SK-MEL-5 (cell line): ENCODE results near the gene ADCK2. TPM values are rescaled to one million over a fixed set of nuclear protein-coding genes. Genes with fewer than 3 reads are reported as not detected.
"Not testable (repeated sequence)": the region's sequence is repeated elsewhere in the genome, so short reads cannot be mapped to it uniquely, and the experiment has no call there.

Source experiments
- DNase-seq: peaks from one replicate; pipeline ENCODE4 v3.0.0-alpha.2; 2016; ENCODE audit warnings: low read depth, low spot score
- in situ Hi-C: cut with HindIII; loops from 2 replicates; pipeline ENCODE4 v1.10.0; 2016; ENCODE audit warnings: low sequenced_read_pairs, high pct_unique_total_duplicates, low pct_unique_long_range_greater_than_20kb
- total RNA-seq: library from RNA; depleted of rRNA; stranded (reverse); fragments of >200 nt; shearing (Covaris generic); gene quantifications from 2 replicates; pipeline ENCODE4 v1.2.3, GENCODE V29; 2014

The ADCK2 gene
- total RNA-seq, 1 experiment from 2014 or later, result 30.9 TPM

GRCh38 chr7:140683657-140684056 lies 10.9 kb downstream of the ADCK2 start:
- in situ Hi-C loops, result no loop called here
- DNase-seq, result peak; percentile 62

- no peak for DNase-seq
- in situ Hi-C loops, result no loop called here
Observed at GRCh38 chr7:140684066-140684950, 11.6 kb downstream of the ADCK2 start.

- in situ Hi-C loops, result no loop called here
- DNase-seq, result no peak
Observed at GRCh38 chr7:140685407-140686087, 12.8 kb downstream of the ADCK2 start.

- in situ Hi-C loops, result no loop called here
- no peak for DNase-seq
Observed at GRCh38 chr7:140686921-140687320, 14.2 kb downstream of the ADCK2 start.

- in situ Hi-C loops, result no loop called here
Observed at GRCh38 chr7:140688341-140688740, 15.6 kb downstream of the ADCK2 start.

GRCh38 chr7:140689199-140690152 lies 16.7 kb downstream of the ADCK2 start:
- in situ Hi-C loops, result no loop called here
- no peak for DNase-seq

More at GRCh38 chr7:140688341-140688740, 15.6 kb downstream of the ADCK2 start:
- DNase-seq, result no peak

GRCh38 chr7:140691376-140692045 lies 18.8 kb downstream of the ADCK2 start:
- no peak for DNase-seq
- in situ Hi-C loops, result no loop called here

- in situ Hi-C loops, DNase-seq: not testable (repeated sequence)
Observed at GRCh38 chr7:140693849-140694248, 21.1 kb downstream of the ADCK2 start.

GRCh38 chr7:140694592-140694991 lies 21.8 kb downstream of the ADCK2 start:
- in situ Hi-C loops, result no loop called here
- no peak for DNase-seq

- in situ Hi-C loops, result no loop called here
- no peak for DNase-seq
Observed at GRCh38 chr7:140695381-140695780, 22.6 kb downstream of the ADCK2 start.

- in situ Hi-C loops, result no loop called here
- DNase-seq, result peak; percentile 95
Observed at GRCh38 chr7:140696024-140696679, 23.4 kb downstream of the ADCK2 start.

GRCh38 chr7:140696680-140697446 lies 24.1 kb downstream of the ADCK2 start, which contains the start of gene NDUFB2:
Gene NDUFB2, plus strand, starts transcription at chr7:140696708. Its CDS starts 37 bp downstream, at chr7:140696745.
- in situ Hi-C loops, result no loop called here
- DNase-seq, result peak; percentile 87

- in situ Hi-C loops, result no loop called here
- DNase-seq, result no peak
Observed at GRCh38 chr7:140697447-140698143, 24.9 kb downstream of the ADCK2 start.

GRCh38 chr7:140698477-140698876 lies 25.7 kb downstream of the ADCK2 start:
- in situ Hi-C loops, result no loop called here
- DNase-seq, result no peak

- in situ Hi-C loops, result no loop called here
- DNase-seq, result no peak
Observed at GRCh38 chr7:140702774-140703173, 30.0 kb downstream of the ADCK2 start.
